Stimulated activated CD4-positive, alpha-beta T cell treated with anti-CD3 and anti-CD28 coated beads, Interleukin-12 subunit alpha, Interleukin-12 subunit beta, amount 100 ng/mL, for 24 hours (primary cell): ENCODE measurements around the gene PHYH.
"Not testable (repeated sequence)": the region's sequence is repeated elsewhere in the genome, so short reads cannot be mapped to it uniquely, and the experiment has no call there.

Source experiments
- DNase-seq, 2 experiments: peaks; one replicate each; pipeline ENCODE4 v3.0.0-alpha.2; 2020; ENCODE audit warnings: low read depth in 2 of 2

Gene PHYH

DNA sequence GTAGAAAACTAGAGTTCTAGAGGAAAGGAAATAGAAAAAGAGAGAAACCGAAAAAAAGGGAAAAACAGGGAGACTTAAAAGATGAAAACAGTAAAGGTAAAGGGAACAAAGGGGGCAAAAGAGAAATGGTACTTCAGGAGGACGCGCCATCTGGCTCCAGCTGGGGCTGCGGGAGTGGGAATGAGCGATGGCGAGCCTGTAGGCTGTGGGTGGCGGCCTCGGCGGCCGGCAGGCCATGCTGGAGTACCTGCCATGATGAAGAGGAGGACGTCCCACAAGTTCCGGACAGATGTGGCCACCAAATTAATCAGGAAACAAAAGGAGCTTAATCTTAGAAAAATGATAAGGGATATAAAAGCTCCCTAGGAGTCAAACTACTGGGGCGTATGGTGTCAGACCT lies 21.7 kb upstream of the PHYH start:
- DNase-seq = no peak

DNA sequence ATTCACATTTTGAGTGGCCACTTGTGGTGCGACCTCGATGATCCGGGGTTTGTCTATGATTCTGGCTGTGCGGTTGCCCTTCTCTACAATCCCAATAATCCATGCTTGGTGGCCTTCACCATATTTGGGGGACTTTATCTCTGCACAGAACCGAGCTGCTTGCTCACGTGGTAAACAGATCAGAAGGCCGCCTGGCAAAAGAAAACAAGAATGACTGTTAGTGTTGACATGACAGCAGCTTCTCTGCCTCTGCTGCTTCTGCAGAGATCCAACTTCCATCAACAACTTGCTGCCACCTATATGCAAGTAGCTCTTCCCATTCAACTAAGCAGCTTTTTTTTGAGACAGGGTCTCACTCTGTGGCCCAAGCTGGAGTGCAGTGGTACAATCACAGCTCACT lies 19.3 kb upstream of the PHYH start:
- no peak for DNase-seq

DNA sequence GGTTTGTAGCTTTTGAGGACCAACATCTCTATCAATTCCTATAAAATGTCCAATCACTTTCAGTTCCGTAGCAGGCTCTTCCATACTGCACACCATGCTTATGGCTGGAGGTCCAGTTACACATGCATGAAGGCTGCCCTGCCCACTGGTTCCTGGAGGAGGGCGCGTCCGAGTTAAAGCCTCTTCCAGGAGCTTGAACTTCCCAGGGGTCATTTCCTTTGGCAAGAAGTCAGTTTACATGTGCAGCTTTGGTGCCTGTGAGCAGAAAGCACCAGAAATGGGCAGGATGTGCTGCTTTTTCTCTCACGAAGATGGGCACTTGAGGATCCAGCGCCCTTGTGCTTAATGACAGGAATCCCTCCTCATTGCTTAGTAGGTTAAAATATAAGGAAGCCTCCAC lies 17.6 kb upstream of the PHYH start:
- DNase-seq = no peak

DNA sequence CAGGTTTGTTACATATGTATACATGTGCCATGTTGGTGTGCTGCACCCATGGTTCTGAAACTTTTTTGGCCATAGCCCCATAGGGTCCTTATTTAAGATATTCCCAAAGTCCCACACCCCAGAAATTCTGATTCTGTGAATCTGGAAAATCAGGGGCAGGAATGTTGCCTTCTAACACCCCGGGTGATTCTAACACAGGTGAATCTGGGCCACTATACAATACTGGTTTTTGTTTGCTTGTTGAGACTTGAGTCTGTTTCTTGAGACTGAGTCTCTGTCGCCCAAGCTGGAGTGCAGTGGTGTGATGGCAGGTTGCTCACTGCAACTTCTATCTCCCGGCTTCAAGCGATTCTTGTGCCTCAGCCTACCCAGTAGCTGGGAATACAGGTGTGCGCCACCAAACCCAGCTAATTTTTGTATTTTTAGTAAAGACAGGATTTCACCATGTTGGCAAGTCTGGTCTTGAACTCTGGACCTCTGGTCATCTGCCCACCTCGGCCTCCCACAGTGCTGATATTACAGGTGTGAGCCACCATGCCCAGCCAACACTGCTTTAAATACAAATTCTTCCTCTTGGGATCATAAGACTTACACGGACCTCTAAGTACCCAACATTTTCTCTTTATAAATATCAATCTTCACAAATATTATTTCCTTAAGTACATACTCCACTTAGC lies 16.9 kb upstream of the PHYH start:
- no peak for DNase-seq

DNA sequence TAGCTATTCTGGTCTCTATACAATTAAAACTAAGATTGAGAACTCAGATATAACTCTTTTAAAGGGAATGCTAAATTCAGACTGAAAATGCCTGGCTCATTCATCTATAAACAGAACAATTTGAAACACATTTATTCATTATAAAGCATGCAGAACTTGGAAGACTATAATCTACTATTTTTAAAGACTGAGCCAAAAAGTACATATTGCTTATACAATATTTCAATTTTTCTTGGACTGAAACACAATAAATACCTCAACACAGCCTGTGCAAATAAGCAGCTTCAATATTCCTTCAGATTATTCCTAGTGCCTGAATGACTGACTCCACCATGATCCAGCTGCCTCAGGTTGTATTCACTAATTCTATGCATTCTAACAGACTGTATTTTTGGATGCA lies 15.5 kb upstream of the PHYH start:
- no peak for DNase-seq

DNA sequence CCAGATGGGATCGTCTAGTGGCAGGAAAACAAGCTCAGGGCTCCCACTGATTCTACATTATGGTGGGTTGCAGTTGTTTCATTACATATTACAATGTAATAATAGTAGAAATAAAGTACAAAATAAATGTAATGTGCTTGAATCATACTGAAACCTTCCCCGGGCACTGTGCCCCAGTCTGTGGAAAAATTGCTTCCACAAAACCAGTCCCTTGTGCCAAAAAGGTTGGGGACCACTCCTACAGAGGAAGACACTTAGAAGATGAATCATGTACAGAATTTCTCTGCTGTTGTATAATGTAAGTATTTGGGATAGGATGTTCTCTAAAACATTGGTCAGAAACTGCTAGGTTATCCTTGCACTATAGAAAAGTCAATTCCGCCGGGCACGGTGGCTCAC lies 11.3 kb upstream of the PHYH start:
- no peak for DNase-seq

DNA sequence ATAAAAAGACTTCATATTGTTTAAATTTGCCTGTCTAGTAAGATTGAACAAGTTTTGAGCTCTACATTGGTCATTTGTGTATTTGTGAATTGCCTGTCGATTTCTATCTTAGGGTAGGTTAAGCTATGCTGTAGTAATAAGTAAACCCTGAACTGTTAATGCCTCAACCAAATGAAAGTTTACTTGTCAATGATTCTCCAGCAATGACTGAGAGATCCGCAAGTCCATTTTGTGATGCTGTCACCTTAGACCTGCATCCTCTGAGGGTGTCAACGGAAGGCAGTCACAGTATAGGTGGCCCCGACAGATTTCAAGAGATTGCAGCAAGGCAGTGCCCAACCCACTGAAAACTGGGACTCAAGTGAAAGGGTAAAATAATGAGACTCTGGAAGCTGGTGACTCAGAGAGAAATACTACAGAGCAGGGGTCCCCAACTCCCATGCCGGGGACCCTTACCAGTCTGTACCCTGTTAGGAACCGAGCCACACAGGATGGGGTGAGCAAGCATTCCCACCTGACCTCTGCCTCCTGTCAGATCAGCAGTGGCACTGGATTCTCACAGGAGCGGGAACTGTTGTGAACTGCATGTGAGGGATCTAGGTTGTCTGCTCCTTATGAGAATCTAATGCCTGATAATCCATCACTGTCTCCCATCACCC lies 10.8 kb upstream of the PHYH start:
- DNase-seq = no peak

DNA sequence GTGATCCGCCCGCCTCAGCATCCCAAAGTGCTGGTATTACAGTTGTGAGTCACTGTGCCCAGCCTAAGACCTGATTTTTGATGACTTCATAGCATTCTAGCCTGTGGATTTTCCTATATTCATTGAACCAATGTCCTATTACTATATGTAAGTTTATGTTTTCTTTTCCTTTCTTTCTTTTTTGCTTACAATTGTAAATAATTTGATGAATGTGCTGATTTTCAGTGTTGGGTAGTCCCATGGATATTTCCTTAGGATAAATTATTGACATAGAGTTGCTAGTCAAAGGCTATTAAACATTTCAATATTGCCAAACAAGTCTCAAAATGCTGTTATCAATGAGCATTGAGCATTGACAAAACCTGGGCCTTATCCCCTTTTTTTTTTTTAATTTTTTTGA lies 9.9 kb upstream of the PHYH start:
- DNase-seq = no peak

DNA sequence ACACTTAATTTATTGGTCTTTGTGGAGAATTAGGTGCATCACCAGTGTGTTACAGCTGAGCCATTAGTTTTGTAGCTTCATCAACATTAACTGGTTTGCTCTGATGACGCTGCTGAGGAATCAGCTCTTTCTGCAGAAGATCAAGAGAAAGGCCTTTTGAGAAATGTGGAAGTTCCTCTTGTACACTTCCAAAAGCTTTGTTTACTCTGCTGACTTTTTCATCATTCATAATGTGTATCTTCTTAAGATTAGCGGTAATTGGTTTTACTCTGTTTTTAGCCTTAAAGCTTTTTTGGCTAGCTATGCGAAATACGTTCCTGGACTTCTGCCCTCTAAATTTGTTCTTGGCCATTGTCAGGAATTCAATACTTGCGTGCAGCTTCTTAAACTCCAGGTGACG lies 8.2 kb upstream of the PHYH start:
- DNase-seq = no peak

DNA sequence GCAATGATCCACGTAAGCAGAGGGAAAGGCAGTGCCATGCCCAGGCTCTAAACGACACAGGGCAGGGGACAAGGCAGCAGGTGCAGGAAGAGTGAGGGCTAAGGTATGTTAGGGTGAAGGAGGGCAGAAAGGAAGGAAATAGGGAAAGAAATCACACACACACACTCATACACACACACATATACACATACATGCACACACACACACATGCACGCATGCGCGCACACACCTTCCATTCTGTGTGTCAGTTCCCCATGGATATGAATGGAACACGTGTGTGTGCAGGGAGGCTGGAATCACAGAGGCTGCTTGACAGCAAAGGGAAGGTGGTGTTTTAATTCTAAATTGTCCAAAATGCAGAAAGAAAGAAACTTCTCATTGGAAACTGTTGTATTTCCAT lies 6.2 kb upstream of the PHYH start:
- no peak for DNase-seq

DNA sequence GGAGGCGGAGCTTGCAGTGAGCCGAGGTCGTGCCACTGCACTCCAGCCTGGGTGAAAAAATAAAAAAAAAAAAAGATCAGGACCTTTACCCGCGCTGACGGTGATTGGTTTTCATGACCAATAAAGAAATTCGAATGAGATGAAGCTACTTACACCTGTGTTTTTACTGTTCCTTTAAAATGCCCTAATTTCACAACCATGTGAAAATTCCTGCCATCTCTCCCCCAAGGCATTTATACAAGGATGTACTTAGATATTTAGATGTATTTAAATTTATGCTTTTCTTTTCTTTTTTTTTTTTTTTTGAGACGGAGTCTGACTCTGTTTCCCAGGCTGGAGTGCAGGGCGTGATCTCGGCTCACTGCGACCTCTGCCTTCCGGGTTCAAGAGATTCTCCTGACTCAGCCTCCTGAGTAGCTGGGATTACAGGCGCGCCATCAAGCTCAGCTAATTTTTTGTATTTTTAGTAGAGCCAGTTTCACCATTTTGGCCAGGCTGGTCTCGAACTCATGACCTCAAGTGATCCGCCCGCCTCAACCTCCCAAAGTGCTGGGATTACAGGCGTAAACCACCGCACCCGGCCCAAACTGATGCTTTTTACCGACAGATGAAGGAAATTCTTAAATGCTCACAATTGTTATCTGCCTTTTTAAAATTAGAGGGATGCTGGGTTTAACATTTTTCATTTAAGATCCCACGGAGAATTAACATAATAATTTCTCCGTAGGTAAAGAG lies 3.1 kb upstream of the PHYH start:
- no peak for DNase-seq

DNA sequence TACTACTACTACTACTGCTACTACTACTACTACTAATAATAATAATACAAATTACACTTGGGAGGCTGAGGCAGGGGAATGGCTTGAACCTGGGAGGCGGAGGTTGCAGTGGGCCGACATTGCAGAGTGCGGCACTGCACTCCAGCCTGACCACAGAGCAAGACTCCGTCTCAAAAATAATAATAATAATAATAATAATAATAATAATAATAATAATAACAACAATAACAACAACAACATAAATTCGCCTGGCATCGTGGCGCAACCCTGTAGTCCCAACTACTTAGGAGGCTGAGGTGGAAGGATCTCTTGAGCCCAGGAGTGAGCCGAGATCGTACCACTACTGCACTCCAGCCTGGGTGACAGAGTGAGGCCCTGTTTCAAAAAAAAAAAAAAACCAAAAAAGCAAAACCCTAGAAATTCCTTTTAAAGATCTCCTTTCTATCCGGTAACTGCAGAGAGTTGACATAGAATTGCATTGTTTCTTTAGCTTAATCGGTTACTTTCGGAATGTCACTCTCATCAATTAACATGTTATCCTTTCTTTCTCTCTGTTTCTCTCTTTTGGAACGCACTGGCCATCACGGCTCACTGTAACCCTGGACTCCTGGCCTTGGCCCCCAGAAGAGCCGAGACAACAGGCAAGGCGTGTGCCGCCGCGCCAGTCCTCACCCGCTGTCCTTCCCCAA lies 972 bp downstream of the PHYH start:
- no peak for DNase-seq

DNA sequence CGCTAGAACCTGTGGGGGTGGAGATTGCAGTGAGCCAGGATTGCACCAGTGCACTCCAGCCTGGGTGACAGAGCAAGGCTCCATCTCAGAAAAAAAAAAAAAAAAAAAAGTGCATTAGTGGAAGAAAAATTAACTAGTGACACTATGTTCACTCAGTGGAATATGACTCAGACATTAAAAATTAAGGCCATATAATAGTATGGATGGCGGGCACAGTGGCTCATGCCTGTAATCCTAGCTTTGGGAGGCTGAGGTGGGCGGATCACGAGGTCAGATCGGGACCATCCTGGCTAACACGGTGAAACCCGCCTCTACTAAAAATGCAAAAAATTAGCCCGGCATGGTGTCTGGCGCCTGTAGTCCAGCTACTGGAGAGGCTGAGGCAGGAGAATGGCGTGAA lies 3.4 kb downstream of the PHYH start:
- DNase-seq = no peak

DNA sequence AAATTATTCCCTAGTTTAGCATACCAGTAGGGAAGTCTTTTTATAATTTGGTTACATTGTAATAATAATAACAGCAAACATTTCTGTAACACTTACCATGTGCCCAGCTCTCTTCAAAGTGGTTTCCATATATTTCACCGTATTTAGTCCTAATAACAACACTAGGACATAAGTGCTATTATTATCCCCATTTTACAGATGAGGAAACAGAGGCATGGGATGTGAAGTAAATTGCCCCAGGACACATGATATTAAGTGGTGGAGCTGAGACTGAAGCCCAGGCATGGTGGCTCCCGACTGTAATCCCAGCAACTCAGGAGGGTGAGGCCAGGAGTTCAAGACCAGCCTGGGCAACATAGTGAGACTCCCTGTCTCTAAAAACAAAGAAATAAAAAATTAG lies 5.1 kb downstream of the PHYH start:
- no peak for DNase-seq

DNA sequence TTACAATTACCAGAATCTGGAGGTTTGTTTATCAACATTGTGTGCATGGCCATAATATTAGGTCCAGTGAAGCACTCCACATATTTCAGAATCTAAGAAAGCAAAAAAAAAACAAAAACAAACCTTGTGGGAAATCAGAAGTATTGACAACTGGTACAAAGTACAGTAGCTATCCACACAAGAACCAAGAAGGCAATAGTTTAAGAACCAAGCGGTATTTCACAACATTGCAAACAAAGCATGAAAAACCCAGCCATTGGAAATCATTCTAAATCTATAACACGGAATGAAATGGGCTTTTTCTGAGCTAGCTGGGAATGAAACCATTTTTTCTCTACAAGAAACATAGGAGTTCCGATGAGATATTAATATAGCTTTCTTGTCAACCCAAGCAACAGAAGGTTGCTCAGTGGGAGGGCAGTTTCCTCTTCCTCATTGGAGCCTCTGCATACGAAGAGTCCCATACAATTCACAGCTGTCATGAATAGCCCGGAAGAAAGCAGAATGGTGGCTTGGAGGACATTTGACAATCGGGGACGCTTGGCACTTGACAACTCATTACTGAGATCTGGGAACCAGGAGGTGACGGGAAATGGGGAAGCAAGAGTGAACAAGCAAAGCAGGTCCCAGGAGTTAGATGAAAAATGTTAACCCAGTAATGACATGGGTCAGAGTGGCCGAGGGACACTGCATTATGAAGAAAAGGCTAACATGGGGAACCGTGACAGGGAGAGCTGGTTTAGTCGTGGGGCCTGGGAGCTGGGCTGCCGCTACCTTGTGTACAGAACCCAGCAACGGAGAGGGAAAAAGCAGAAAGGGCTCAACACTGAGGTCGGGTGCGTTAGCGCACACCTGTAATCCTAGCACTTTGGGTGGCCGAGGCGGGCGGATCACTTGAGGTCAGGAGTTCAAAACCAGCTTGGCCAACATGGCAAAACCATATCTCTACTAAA lies 7.8 kb downstream of the PHYH start:
- DNase-seq = no peak

DNA sequence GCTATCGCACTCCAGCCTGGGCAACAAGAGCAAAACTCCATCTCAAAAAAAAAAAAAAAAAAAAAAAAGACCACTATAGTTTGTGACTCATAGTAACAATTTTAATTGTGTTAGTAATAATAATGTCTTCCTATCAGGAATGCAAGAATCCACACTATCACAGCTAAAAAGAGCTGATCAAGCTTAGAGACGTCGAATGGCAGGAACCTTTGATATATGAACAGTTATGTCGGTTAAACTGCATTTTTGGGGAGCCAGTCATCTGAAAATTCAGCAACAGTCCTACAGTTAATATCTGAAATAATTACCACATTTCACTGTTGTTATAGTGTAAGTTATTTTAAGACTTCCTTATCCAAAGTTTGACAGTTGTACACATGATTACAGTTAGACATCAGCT lies 8.8 kb downstream of the PHYH start:
- no peak for DNase-seq

DNA sequence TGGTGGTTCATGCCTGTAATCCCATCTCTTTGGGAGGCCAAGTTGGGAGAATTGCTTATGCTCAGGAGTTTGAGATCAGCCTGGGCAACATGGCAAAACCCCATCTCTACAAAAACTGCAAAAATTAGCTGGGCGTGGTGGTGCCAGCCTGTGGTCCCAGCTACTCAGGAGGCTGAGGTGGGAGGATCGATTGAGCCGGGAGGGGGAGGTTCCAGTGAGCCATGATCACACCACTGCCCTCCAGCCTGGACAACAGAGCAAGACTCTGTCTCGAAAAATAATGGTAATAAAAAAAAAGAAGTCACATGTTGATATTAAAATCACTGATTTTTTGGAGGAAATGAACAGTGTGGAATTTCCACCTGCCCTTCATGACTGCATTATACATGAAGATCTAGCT lies 15.8 kb downstream of the PHYH start:
- no peak for DNase-seq

DNA sequence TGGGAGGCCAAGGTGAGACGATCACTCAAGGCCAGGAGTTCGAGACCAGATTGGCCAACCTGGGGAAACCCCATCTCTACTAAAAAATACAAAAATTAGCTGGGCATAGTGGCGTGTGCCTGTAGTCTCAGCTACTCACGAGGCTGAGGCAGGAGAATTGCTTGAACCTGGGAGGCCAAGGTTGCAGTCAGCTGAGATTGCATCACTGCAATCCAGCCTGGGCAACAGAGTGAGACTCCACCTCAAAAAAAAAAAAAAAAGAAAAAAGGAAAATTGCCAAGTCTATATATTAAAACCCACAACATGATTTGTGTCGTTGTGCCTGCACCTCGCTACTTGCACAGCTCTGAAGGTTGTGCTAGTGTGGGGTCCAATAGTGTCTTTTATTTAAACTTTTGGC lies 17.5 kb downstream of the PHYH start:
- DNase-seq = not testable (repeated sequence)

DNA sequence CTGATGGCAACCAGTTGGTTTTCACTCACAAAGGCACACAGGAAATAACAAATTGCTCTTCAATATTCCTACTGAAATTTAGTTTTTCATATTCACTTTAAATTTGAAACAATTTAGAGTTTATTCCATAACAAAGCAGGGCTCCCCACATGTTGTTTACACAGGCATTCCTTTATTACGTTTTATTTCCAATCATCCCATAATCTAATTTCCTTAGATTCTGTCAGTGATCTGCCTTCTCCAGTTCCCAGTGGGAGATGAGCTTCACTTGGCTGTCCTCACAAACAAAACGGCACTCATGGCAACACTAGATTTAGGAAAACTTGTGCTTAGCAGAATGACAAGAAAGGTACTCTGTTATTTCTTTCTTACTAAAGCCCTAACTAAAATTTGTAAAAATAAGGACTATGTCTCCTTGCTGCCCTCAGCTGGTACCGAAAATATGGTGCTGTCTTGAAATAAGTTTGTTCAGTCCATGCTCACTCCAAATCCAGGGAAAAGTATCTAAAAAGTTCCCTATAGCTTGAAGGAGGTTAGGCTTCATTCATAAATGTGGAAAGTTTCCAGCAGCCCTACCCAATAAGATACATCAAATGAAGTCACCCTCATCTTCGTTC lies 23.0 kb downstream of the PHYH start:
- no peak for DNase-seq

DNA sequence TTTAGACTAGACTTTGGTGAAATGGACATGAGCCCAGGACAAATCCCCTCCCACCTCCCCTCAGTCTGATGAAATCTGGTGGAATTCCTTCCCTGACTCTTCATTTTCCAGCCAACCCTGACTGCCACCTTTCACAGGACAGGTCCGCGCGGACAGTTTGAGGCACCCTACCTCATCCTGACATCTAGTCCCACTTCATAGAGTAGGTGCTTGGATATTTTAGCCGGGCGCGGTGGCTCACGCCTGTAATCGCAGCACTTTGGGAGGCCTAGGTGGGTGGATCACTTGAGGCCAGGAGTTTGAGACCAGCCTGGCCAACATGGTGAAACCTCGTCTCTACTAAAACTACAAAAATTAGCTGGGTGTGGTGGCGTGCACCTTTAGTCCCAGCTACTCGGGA lies 23.7 kb downstream of the PHYH start:
- DNase-seq = not testable (repeated sequence)

DNA sequence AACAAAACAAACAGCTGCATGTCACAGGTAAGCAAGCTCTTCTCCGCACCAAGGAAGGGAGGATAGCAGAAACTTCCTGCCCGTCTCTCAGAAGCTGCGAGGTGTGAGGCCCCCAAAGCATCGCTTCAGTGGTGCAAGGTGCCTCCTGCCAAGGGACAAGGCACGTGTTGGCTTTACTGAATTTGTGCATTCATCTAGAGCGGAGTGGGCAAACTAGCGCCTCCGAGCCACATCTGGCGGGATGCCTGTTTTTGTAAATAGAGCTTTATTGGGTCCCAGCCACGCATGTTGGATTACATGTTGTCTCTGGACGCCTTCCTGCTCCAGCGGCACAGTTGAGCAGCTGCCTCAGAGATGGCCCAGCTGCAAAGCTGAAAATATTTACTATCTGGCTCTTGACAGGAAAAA lies 27.7 kb downstream of the PHYH start:
- DNase-seq = no peak
